HG02870 (cell line): ENCODE measurements around the gene ABHD16A.
"Not testable (repeated sequence)": the region's sequence is repeated elsewhere in the genome, so short reads cannot be mapped to it uniquely, and the experiment has no call there.

Source experiments
- ATAC-seq: cut with Tn5 transposase; IDR thresholded peaks from one replicate; pipeline ENCODE4 v1.9.1; 2021; ENCODE audit warnings: mild to moderate bottlenecking, moderate library complexity; ENCODE audit not compliant: unreplicated experiment

ABHD16A gene

DNA sequence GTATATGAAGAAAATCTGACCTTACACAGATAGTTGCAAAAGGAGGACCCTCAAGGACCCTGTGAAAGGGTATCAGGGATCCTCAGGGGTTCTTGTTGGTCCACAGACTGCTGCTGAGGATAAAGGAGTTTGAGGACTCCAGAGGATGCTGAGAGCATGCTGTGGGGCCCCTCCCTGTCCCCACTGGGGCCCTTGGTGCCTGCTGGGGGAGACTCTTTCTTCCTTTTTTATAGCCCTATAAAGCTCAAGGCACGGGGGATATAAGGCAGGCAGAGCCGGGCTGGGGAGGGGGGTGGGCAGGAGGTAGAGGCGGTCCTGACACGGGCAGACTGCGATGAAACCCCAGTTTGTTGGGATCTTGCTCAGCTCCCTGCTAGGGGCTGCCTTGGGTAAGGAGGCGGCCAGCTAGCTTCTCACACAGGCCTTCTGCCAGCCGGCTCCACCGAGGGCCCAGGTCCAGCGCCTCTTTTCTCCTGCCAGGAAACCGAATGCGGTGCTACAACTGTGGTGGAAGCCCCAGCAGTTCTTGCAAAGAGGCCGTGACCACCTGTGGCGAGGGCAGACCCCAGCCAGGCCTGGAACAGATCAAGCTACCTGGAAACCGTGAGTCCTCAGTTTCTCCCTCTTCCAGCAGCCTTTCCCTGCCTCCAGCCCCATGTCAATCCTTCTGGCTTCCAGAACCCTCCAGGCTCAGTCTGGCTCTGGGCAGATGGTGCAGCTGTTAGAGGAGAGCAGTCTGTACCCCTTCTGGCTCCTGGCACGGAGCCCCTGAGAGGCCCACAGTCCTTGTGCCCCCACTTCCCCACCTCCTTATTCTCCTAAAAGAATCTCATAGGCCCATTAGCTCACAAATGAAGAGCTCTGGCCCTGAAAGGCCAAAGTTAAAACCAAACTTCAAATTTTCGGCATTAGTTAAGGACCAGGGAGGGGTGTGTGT is 12.2 kb upstream of the ABHD16A start, which contains the start of gene LY6G6D:
Gene LY6G6D, plus strand, starts transcription at position 327 of the 937 bp plus-strand sequence. Its CDS starts 8 bp downstream, at position 335.
- no peak for ATAC-seq

DNA sequence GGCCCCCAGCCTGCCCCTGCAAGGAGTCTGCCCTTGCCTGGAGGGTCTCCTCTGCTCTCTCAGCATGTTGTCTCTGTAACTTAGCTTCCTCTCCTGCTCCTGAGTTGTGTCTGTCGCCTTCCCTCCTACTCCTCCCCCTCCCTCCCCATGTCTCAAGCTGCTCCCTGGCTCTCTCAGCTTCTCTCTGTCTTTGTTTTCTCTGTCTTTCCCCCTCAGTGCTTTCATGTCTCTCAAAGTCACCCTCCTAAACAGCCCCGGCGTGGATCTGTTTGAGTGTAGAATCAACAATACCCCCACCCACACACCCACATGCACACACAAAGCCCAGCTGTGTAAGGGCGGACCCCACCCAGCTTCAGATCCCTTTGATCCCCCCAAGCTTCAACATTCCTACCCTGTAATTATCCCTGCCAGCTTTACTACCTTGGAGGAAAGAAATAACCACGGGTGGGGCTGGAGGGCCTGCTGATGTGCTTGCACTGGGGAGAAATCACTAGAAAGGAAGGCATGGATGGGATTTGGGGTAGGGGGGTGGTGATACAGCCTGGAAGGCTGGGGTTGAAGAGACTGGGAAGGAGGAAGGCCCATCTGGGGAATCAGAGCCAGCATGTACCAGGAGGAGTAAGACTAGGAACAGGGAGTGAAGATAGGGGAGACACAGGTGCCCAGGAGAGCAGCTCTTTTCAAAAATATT is 11.0 kb upstream of the ABHD16A start:
- no peak for ATAC-seq

DNA sequence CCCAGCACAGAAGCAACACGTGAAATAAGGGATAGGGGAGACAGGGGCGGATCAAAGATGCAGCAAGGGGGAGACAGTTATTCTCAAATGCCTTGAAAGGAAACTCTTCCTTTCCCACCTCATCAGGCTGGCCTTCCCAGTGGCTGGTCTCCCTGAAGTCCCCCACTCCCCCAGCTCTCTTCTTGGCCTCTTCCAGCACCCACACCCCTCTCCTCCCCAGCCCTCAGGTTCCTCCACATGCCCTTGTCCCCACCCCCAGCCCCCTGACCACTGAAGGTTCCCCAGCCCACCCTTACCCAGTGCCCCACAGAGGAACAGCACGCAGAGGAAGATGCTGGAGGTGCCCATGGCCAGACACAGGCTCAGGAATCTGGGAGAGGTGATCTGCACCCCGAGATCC is 10.3 kb upstream of the ABHD16A start:
- ATAC-seq: no peak

DNA sequence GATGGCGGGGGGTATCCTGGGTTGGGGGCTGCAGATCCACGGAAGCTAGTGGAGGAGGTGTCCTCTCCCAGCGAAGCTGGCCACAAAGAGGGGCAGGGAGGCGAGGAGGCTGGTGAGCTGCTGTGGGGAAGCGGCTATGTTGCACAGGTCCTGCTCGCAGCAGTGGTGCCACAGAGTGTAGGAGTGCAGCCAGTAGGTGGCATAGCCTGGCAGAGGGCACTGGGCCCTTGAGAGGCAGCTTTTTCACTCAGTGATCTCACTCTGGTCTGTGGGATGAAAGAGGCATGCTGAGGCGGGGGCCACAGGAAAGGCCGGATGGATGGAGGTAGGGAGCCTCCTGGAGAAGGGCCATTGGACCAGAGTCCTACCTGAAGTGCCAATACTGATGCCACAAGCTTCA is 9.2 kb upstream of the ABHD16A start:
- ATAC-seq: no peak

GRCh38 chr6:31711233-31711632 is 8.1 kb upstream of the ABHD16A start:
- no peak for ATAC-seq

GRCh38 chr6:31710523-31711219 is 7.5 kb upstream of the ABHD16A start:
- no peak for ATAC-seq

DNA sequence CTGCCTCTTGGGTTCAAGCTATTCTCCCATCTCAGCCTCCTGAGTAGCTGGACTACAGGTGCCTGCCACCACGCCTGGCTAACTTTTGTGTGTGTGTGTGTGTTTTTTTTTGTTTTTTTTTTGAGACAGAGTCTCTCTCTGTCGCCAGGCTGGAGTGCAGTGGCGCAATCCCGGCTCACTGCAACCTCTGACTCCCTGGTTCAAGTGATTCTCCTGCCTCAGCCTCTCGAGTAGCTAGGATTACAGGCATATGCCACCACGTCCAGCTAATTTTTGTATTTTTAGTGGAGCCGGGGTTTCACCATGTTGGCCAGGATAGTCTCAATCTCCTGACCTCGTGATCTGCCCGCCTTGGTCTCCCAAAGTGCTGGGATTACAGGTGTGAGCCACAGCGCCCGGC is 6.0 kb upstream of the ABHD16A start:
- ATAC-seq: not testable (repeated sequence)

DNA sequence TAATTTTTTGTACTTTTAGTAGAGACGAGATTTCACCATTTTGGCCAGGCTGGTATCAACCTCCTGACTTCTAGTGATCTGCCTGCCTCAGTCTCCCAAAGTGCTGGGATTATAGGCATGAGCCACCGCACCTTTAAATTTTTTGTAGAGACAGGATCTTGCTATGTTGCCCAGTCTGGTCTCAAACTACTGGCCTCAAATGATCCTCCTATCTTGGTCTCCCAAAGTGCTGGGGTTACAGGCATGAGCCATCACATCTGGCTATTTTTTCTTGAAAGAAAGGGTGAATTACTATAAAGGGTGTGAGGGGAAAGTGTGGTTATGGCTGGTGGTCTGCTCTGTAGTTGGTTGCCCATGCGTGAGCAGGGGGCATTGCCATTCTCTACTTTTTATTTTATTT is 5.1 kb upstream of the ABHD16A start:
- no peak for ATAC-seq

DNA sequence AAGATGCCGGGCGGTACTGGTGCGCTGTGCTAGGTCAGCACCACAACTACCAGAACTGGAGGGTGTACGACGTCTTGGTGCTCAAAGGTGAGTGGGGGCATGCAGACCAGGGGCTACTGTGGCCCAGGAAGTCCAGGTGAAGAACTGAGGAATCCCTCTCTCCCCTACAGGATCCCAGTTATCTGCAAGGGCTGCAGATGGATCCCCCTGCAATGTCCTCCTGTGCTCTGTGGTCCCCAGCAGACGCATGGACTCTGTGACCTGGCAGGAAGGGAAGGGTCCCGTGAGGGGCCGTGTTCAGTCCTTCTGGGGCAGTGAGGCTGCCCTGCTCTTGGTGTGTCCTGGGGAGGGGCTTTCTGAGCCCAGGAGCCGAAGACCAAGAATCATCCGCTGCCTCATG is 4.6 kb upstream of the ABHD16A start:
- ATAC-seq: no peak

GRCh38 chr6:31706599-31706998 is 3.5 kb upstream of the ABHD16A start, which contains the start of gene LY6G6F:
TSS of gene LY6G6F (plus strand) at chr6:31706866. CDS start at chr6:31706907, 41 bp downstream.
- ATAC-seq: no peak

- no peak for ATAC-seq
Measured at GRCh38 chr6:31705931-31706330, 2.8 kb upstream of the ABHD16A start.

DNA sequence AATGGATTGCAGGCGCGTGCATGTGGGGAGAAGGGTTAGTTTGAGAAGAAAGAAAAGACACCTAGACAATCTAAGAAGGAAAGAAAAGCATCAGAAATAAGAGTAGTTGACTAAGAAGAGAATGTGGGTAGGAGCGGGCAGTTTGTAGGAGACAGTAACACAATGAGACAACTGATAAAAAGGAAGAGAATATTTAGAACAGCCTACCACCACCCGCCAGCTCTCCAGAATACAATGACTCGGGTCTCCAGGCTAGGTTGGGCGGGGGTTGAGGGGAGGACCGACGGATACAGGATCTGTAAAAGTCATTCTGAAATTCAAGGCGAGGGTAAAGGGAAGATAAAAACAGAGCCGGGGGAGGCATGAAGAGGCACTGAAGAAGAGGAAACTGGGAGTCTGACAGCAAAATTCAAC is 712 bp downstream of the ABHD16A start:
- no peak for ATAC-seq

DNA sequence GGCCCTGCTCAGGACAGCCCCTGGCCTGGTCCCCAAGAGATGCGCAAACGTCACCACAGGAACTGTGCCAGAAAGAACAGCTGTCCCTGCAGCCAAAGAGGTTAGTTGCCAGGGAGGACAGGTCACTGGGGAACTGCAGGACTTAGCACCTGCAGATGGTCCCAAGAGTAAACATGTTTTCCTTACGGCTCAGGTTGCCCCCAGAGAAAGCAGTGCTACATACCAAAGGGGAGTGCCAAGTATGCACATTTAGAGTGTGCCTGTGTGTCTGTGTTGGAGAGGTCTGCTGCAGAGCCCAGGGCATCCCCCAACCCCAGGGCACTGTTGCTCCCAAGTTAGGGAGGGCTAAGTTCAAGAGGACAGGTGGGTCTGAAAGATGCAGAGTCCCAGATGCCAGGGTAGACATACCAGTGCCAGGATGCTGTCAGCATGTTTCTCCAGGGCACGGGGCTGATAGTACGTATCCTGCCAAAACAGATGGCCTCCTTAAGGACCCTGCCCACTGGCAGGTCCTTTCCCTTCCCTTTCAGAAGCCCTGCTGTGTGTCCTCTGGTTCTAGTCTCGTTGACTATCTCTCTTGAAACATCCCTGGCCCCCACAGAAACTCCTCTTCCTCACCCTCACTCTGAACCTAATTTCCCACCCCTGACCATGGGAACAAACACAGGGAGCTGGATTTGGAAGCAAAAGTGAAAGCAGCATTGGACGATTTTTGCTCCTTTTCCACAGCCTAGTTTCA is 1.3 kb downstream of the ABHD16A start:
- ATAC-seq: no peak

DNA sequence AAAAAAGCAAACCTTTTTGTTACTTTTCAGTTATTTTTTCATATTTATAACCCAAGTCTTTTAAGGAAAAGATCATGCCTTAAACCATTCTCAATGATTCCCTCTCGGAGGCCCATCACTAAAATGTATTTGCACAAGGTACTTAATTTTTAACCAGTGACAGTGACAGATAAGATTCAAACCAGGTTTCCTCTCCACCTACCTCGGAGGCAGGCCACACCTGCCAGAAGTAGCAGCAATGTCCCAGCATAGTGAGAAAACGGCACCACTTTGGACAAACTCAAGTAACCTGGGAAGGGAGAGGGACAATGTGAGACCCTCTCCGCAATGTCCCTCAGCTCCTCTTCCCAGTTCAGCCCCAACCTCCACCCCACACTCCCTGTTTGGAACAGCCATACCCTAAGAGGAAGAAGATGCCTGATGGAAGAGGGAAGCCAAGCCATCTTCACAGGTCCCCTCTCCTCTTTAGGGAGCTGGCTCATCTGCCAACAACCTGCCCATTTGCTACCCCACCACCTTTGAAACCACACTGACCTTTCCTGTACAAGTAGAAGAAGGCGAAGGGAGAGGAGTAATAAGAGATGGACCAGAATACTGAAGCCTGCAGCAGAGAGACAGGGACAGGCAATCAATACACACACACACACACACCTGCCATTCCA is 2.3 kb downstream of the ABHD16A start:
- no peak for ATAC-seq

DNA sequence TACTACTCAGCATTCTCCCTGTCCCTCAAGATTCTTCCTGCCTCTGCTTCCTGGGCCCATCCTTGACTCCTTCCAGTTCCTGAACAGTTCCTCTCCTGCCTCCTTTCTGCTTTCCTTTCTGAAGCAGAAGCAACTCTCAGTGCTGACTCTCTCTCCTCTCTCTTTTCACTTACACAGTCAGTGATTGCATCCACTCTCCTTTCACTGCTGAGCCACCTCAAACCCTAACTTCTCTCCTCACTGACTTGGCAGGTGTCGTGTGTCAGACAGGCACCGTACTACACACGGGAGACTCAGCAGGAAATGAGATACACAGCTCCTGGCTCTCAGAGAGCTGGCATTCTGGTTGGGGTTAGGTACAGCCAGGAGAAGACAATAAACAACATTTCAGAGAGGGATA is 5.6 kb downstream of the ABHD16A start:
- no peak for ATAC-seq

- ATAC-seq: no peak
Measured at GRCh38 chr6:31693535-31693934, 9.6 kb downstream of the ABHD16A start.

- no peak for ATAC-seq
Measured at GRCh38 chr6:31692886-31693285, 10.2 kb downstream of the ABHD16A start.

GRCh38 chr6:31692353-31692752 is 10.8 kb downstream of the ABHD16A start:
- ATAC-seq: no peak

DNA sequence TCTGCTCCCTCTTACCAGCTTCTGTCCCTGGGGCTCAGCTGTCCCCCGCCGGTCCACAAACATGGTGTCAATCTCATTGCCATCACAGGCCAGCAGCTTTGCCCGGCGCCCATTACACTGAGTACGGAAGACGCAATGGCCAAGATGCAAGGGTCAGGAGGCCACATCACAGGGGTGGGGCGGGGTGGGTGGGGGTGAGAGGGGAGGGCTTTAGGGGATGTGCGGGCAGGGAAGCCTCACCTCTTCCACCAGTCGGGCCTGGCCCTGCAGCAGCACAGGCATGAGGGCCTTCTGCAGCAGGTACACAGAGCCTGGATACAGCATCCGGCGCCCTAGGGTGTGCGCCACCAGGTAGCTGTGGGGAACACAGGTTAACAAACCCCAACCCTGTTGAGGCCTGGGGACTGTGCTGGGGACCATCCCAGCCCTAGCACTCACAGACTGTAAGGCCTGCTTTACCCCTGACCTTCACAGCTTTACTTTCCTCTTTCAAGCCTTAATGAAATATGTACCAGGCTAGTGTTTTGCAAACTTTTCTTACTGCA is 11.5 kb downstream of the ABHD16A start:
- no peak for ATAC-seq

DNA sequence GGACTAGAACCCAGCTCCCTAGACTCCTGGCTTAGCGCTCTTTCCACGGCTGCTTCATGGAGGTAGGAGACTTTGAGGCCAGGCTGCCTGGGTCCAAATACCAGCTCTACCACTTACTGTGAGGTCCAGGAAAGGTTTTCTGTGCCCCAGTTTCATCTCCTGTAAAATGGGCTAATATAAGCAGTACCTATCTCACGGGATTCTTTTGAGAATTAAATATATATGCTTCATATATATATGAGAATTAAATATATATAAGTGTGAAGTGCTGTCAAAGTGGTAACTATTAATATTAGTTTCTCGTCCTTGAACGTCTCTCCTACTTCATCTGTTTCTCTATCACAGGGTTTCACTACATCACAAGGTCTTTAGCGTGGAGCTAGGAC is 12.1 kb downstream of the ABHD16A start:
- no peak for ATAC-seq
